Brain pericyte (primary cell): Measurements from ENCODE around the gene GNAZ.

ENCODE experiments used
- DNase-seq: peaks from one replicate; pipeline ENCODE4 v3.0.0-alpha.2; 2012; ENCODE audit warnings: low read depth, low spot score

Gene GNAZ

GRCh38 chr22:23106344-23106743 lies 36.0 kb downstream of the GNAZ start:
- no peak for DNase-seq

GRCh38 chr22:23106906-23107367 lies 36.6 kb downstream of the GNAZ start:
- DNase-seq: no peak

- DNase-seq: no peak
Observed at GRCh38 chr22:23107487-23108248, 37.3 kb downstream of the GNAZ start.

- no peak for DNase-seq
Observed at GRCh38 chr22:23108249-23109078, 38.1 kb downstream of the GNAZ start.

GRCh38 chr22:23109079-23109347 lies 38.7 kb downstream of the GNAZ start:
- DNase-seq: no peak

GRCh38 chr22:23109441-23109978 lies 39.2 kb downstream of the GNAZ start:
- no peak for DNase-seq

GRCh38 chr22:23110190-23110921 lies 40.0 kb downstream of the GNAZ start:
- no peak for DNase-seq

- DNase-seq: no peak
Observed at GRCh38 chr22:23110922-23111527, 40.7 kb downstream of the GNAZ start.

- DNase-seq: no peak
Observed at GRCh38 chr22:23112472-23113012, 42.2 kb downstream of the GNAZ start.

GRCh38 chr22:23113067-23113846 lies 42.9 kb downstream of the GNAZ start:
- DNase-seq: peak; percentile 76

GRCh38 chr22:23113847-23114720 lies 43.8 kb downstream of the GNAZ start:
- DNase-seq: no peak

GRCh38 chr22:23114721-23115020 lies 44.4 kb downstream of the GNAZ start:
- no peak for DNase-seq

GRCh38 chr22:23115369-23115768 lies 45.0 kb downstream of the GNAZ start:
- no peak for DNase-seq

- DNase-seq: no peak
Observed at GRCh38 chr22:23115825-23116494, 45.6 kb downstream of the GNAZ start.

- DNase-seq: no peak
Observed at GRCh38 chr22:23116506-23117263, 46.4 kb downstream of the GNAZ start.

GRCh38 chr22:23117275-23117674 lies 47.0 kb downstream of the GNAZ start:
- no peak for DNase-seq

- no peak for DNase-seq
Observed at GRCh38 chr22:23117891-23118646, 47.8 kb downstream of the GNAZ start.
